ENCODE data around the gene MRPS5. TPM values are rescaled to one million over a fixed set of nuclear protein-coding genes. Genes with fewer than 3 reads are reported as not detected.
"Not testable (repeated sequence)": the region's sequence is repeated elsewhere in the genome, so short reads cannot be mapped to it uniquely, and the experiment has no call there.

The MRPS5 gene
- total RNA-seq, 1 donor from 2014 or later, result 57.4 TPM

DNA sequence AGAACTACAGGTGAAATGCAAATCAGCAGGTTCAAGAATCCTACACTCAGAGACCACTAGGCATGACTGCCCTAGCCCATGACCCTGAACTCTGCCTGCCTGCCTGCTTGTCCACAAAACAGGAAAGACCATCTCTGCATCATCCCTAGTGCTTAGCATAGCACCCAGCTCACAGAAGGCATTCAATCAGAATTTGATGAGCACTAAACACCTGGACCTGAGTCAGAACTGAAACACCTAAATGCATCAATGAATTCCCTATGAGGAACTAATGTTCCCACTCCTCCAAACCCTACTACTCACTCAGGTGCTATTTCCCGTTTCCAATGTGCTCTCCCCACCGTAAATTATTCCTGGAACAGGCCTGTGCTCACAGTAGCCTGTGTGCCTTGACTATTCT lies 21.7 kb downstream of the MRPS5 start:
- Mint-ChIP-seq H3K4me3 (ENCODE audit: unreplicated experiment) (no peak overlapping the region), H3K27me3 (ENCODE audit: low read depth, unreplicated experiment) (no peaks in the 10 kb centered on the region), H3K9me3 (ENCODE audit: unreplicated experiment) (peaks cover 2% of the 10 kb centered on the region), H3K27ac (ENCODE audit: unreplicated experiment) (no peak overlapping the region), H3K4me1 (ENCODE audit: low read depth, unreplicated experiment) (no peaks in the 10 kb centered on the region), H3K36me3 (ENCODE audit: low read depth, unreplicated experiment) (peaks cover 34% of the 10 kb centered on the region)
- H2AFZ ChIP-seq (ENCODE audit: low read depth, low read length), result no peak overlapping the region
- FAIRE-seq (no peak), DNase-seq (ENCODE audit: low read depth) (no peak)
- peaks cover 3% of the 10 kb centered on the region for H3K79me2 ChIP-seq (ENCODE audit: insufficient read depth, low read length)
- no peak overlapping the region for H3K27ac ChIP-seq (ENCODE audit: low read depth, low read length)
- no peak overlapping the region for H3K9ac ChIP-seq (ENCODE audit: low read length)
- H3K4me1 ChIP-seq (ENCODE audit: insufficient read depth, low read length), result no peaks in the 10 kb centered on the region
- no peak overlapping the region for H3K4me3 ChIP-seq (ENCODE audit: insufficient read depth, low read depth, low read length)
- H3K36me3 ChIP-seq (ENCODE audit: insufficient read depth, low read length), result peaks cover 30% of the 10 kb centered on the region
- peaks cover 3% of the 10 kb centered on the region for H4K20me1 ChIP-seq (ENCODE audit: insufficient read depth, low read length)
- H3K27me3 ChIP-seq (ENCODE audit: insufficient read depth, low read length), result no peaks in the 10 kb centered on the region
- H3K4me2 ChIP-seq (ENCODE audit: low read length), result no peak overlapping the region
- TF ChIP-seq EZH2 (IDR thresholded peaks at IDR 0.05; ENCODE audit: insufficient read depth, low read length), result no peak
- TF ChIP-seq, protein P1, sequence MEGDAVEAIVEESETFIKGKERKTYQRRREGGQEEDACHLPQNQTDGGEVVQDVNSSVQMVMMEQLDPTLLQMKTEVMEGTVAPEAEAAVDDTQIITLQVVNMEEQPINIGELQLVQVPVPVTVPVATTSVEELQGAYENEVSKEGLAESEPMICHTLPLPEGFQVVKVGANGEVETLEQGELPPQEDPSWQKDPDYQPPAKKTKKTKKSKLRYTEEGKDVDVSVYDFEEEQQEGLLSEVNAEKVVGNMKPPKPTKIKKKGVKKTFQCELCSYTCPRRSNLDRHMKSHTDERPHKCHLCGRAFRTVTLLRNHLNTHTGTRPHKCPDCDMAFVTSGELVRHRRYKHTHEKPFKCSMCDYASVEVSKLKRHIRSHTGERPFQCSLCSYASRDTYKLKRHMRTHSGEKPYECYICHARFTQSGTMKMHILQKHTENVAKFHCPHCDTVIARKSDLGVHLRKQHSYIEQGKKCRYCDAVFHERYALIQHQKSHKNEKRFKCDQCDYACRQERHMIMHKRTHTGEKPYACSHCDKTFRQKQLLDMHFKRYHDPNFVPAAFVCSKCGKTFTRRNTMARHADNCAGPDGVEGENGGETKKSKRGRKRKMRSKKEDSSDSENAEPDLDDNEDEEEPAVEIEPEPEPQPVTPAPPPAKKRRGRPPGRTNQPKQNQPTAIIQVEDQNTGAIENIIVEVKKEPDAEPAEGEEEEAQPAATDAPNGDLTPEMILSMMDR (IDR thresholded peaks at IDR 0.05; ENCODE audit: insufficient read depth, low read depth, low read length), result no peak
- no peaks in the 10 kb centered on the region for H3K9me3 ChIP-seq (ENCODE audit: insufficient read depth, low read depth, low read length)

DNA sequence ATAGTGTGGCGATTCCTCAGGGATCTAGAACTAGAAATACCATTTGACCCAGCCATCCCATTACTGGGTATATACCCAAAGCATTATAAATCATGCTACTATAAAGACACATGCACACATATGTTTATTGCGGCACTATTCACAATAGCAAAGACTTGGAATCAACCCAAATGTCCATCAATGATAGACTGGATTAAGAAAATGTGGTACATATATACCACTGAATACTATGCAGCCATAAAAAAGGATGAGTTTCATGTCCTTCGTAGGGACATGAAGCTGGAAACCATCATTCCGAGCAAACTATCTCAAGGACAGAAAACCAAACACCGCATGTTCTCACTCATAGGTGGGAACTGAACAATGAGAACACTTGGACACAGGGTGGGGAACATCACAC lies 23.3 kb downstream of the MRPS5 start:
- not testable (repeated sequence) for H3K27me3 ChIP-seq (ENCODE audit: insufficient read depth, low read length); DNase-seq (ENCODE audit: low read depth); H3K4me2 ChIP-seq (ENCODE audit: low read length); H3K9me3 ChIP-seq (ENCODE audit: insufficient read depth, low read depth, low read length); FAIRE-seq; H3K9ac ChIP-seq (ENCODE audit: low read length); H3K4me3 ChIP-seq (ENCODE audit: insufficient read depth, low read depth, low read length); H2AFZ ChIP-seq (ENCODE audit: low read depth, low read length); H3K27me3 Mint-ChIP-seq (ENCODE audit: low read depth, unreplicated experiment); H3K4me1 Mint-ChIP-seq (ENCODE audit: low read depth, unreplicated experiment); H3K9me3 Mint-ChIP-seq (ENCODE audit: unreplicated experiment); H3K79me2 ChIP-seq (ENCODE audit: insufficient read depth, low read length); H3K4me1 ChIP-seq (ENCODE audit: insufficient read depth, low read length); H3K27ac ChIP-seq (ENCODE audit: low read depth, low read length); H4K20me1 ChIP-seq (ENCODE audit: insufficient read depth, low read length); H3K27ac Mint-ChIP-seq (ENCODE audit: unreplicated experiment); H3K4me3 Mint-ChIP-seq (ENCODE audit: unreplicated experiment)
- peaks cover 46% of the 10 kb centered on the region for H3K36me3 Mint-ChIP-seq (ENCODE audit: low read depth, unreplicated experiment)
- peaks cover 18% of the 10 kb centered on the region for H3K36me3 ChIP-seq (ENCODE audit: insufficient read depth, low read length)

DNA sequence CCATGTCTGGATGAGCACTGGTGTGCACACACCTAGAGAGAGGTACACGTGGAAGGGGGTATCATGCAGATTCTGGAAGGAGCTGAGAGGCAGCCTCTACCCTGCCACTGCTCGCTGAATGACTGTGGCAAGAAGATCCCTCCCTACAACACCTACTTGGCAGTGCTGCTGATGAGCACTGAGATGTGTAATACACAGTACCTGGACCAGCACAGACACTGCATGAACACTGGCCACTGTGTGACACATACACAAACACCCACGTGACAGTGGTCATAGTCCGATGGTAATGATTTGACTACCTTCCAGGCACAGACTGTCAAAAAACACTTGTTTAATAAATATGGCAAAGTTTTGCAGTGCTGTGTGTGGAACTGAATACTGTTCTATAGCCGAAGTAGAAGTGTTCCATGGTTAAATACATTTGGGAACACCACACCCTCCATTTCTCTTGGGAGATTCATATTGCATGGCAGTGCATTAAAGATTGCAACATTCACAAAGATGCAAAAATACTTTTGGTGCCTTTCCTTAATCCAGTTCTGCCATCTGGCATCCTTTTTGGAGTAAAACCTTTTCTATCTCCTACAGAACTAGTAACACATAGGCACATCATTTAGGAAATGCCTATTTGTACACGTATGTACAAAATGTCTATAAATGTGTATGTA lies 29.6 kb downstream of the MRPS5 start:
- no peaks in the 10 kb centered on the region for H3K4me1 ChIP-seq (ENCODE audit: insufficient read depth, low read length)
- Mint-ChIP-seq H3K4me3 (ENCODE audit: unreplicated experiment) (no peak overlapping the region), H3K4me1 (ENCODE audit: low read depth, unreplicated experiment) (no peaks in the 10 kb centered on the region), H3K27me3 (ENCODE audit: low read depth, unreplicated experiment) (no peaks in the 10 kb centered on the region), H3K27ac (ENCODE audit: unreplicated experiment) (no peak overlapping the region), H3K36me3 (ENCODE audit: low read depth, unreplicated experiment) (peaks cover 42% of the 10 kb centered on the region), H3K9me3 (ENCODE audit: unreplicated experiment) (peaks cover 2% of the 10 kb centered on the region)
- DNase-seq (ENCODE audit: low read depth) (no peak), FAIRE-seq (no peak)
- H3K36me3 ChIP-seq (ENCODE audit: insufficient read depth, low read length), result peaks cover 27% of the 10 kb centered on the region
- peaks cover 11% of the 10 kb centered on the region for H4K20me1 ChIP-seq (ENCODE audit: insufficient read depth, low read length)
- no peak overlapping the region for H3K4me2 ChIP-seq (ENCODE audit: low read length)
- no peak overlapping the region for H3K4me3 ChIP-seq (ENCODE audit: insufficient read depth, low read depth, low read length)
- no peak for TF ChIP-seq EZH2 (IDR thresholded peaks at IDR 0.05; ENCODE audit: insufficient read depth, low read length)
- TF ChIP-seq, protein P1 (IDR thresholded peaks at IDR 0.05; ENCODE audit: insufficient read depth, low read depth, low read length), result no peak
- H2AFZ ChIP-seq (ENCODE audit: low read depth, low read length), result no peak overlapping the region
- peaks cover 4% of the 10 kb centered on the region for H3K79me2 ChIP-seq (ENCODE audit: insufficient read depth, low read length)
- H3K9ac ChIP-seq (ENCODE audit: low read length), result no peak overlapping the region
- H3K27me3 ChIP-seq (ENCODE audit: insufficient read depth, low read length), result no peaks in the 10 kb centered on the region
- no peak overlapping the region for H3K27ac ChIP-seq (ENCODE audit: low read depth, low read length)
- H3K9me3 ChIP-seq (ENCODE audit: insufficient read depth, low read depth, low read length), result no peaks in the 10 kb centered on the region

Measured in astrocyte (in vitro differentiated cells and primary cell).